Eye (tissue), 1 donor: ENCODE results near the gene SLC35A3.
"Not testable (repeated sequence)": the region's sequence is repeated elsewhere in the genome, so short reads cannot be mapped to it uniquely, and the experiment has no call there.

ENCODE experiments used
- DNase-seq: peaks from one replicate; pipeline ENCODE4 v3.0.0-alpha.2; 2015

The SLC35A3 gene

GRCh38 chr1:99975529-99975928 lies 5.7 kb downstream of the SLC35A3 start:
- DNase-seq = no peak

- not testable (repeated sequence) for DNase-seq
Measured at GRCh38 chr1:99977326-99977725, 7.5 kb downstream of the SLC35A3 start.

- DNase-seq = no peak
Measured at GRCh38 chr1:99978218-99978617, 8.4 kb downstream of the SLC35A3 start.

DNA sequence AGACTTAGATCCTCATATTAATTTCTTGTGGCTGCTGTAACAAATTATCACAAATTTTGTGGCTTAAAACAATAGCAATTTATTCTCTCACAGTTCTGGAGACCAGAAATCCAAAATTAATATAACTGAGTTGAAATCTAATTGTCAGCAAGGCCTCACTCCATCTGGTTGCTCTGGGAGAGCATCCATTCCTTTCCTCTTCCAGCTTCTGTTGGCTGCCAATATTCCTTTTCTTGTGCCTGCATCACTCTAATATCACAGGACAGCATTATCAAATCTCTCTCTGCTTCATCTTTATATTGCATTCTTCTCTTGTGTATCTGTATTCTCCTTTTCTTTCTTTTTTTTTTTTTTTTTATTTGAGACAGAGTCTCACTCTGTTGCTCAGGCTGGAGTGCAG lies 9.3 kb downstream of the SLC35A3 start:
- DNase-seq = no peak

DNA sequence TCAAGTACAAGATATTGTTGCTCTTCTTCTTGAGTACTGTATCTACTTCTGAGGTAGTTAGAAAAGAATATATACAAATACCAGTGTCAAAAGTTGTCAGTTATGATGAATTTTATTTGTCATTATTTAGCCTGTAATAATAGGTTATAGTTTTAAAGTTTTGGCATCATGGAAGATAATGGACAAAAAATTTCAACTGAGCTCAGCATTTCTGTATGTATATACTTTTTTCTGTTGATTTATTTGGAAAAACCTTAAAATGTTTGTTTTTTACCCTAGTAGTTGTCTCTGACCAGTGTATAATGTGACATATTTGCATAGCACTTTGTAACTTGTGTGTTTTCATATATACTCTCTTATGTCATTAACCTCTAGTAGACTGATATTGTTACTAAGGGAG lies 11.1 kb downstream of the SLC35A3 start:
- no peak for DNase-seq

DNA sequence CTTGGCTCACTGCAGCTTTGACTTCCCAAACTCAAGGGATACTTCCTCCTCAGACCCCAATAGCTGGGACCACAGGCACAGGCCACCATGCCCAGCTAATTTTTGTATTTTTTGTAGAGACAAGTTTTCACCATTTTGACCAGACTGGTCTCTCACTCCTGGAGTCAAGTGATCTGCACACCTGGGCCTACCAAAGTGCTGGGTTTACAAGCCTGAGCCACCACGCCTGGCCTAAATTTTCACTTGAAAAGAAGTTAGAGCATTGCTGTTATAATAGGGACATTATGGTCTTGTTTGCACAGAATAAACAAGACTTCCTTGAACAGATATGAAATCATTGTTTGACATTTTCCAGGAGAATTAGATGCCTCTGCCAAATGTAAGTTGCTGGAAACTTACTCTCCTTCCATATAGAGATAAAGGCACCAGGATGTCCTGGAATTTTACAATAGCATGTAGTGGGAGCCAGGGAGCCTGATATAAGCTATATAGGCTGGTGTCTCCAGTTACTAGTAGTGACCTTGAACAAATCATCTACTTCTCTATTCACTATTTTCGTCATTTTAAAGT lies 16.9 kb downstream of the SLC35A3 start:
- DNase-seq = no peak

DNA sequence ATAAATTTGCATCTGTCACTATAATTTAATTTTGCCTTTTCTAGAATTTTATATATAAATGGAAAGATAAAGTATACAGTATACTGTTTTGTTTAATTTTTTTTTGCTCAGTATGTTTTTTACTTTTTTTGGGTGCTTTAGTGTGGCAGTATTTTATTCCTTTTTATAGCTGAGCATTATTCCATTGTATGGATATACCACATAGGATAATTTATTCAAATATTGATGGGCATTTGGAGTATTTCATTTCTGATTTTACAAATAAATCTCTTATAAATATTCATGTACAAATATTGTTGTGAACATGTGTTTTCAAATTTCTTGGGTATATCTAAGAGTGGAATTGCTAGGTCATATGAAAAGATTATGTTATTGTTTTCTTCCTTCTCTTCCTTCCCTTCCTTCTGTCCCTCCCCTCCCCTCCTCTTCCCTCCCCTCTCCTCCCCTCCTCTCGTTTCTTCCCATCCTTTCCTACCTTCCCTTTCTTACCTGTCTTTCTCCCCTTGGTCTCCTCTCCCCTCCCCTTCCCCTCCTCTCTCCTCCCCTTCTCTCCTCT lies 18.5 kb downstream of the SLC35A3 start:
- DNase-seq = no peak

GRCh38 chr1:99992044-99992722 lies 22.4 kb downstream of the SLC35A3 start:
- DNase-seq = no peak

- DNase-seq = no peak
Measured at GRCh38 chr1:99992760-99993467, 23.1 kb downstream of the SLC35A3 start.

- DNase-seq = no peak
Measured at GRCh38 chr1:99993468-99993845, 23.7 kb downstream of the SLC35A3 start.

DNA sequence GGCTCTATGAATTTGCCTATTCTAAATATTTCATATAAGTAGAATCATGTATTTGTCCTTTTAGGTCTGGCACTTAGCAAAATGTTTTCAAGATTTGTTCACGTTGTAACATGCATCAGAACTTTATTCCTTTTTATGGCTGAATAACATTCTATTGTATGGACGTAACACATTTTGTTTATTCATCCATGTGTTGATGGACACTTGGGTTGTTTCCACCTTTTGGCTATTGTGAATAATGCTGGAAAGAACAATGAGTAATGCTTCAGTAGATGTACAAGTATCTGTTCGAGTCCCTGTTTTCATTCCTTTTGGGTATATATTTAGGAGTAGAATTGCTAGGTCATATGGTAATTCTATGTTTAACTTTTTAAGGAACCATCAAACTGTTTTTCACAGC lies 24.7 kb downstream of the SLC35A3 start:
- no peak for DNase-seq

- DNase-seq = peak; percentile 5
Measured at GRCh38 chr1:99996951-99997350, 27.2 kb downstream of the SLC35A3 start.

DNA sequence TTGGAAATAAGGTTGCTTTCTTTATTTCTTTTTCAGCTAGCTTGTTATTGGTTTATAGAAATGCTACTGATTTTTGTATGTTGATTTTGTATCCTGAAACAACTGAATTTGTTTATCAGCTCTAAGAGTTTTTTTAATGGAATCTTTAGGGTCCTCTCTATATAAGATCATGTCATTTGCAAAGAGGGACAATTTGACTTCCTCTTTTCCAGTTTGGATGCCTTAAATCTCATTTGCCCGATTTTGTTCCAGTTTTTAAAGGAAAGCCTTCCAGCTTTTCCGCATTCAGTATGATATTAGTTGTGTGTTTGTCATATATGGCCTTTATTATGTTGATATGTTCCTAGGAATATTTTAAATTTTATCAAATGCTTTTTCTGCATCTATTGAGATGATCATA lies 31.7 kb downstream of the SLC35A3 start:
- no peak for DNase-seq

DNA sequence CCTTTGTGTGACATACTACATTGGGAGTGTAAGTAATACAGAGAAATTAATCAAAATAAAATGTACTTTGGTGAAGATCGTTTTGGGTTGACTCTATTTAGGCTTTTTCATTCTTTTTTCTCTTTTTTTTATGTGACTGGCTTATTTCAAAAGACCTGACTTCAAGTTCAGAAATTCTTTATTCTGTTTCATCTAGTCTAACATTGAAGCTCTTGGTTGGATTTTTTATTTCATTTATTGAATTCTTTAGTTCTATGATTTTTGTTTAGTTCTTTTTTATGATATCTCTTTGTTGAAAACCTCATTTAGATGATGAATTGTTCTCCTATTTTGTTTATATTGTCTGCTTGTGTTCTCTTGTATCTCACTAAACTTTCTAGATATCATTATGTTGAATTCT lies 35.6 kb downstream of the SLC35A3 start:
- DNase-seq = no peak

DNA sequence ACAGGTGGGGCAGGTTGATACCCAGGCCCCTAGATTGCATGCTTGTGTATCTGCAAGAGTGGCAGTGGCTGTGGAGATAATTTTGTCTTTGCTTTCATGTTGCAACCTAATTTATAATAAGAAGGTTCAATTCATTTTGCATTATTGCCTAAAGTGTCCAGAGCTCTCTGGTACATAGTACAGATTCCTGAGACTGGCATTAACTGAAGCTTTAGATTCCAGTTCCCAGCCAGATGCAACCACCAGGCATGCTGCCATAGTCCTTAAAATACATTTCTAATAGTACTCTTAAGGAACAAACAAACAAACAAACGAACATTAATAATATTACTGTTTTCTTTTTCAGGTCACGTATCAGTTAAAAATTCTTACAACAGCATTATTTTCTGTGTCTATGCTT lies 36.9 kb downstream of the SLC35A3 start:
- DNase-seq = no peak

- DNase-seq = no peak
Measured at GRCh38 chr1:100009458-100009857, 39.7 kb downstream of the SLC35A3 start.

DNA sequence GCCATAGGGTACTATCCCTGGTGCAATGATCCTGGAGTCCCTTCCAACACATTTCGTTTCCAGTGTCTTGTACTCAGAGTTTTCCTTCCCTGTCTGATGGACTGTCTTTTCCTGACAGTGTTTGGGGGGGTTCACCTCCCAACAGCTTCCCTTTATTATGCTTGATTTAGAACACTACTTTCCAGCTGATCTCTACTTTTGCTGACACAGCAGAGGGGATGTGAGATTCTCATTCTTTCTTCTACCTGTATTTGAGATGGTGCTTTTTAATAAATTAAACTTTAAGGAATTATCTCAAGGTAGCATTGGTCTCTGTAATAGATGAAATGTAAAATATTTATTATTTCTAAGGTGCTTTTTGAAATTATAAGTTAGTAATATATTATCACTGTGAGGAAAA lies 41.0 kb downstream of the SLC35A3 start:
- DNase-seq = no peak

DNA sequence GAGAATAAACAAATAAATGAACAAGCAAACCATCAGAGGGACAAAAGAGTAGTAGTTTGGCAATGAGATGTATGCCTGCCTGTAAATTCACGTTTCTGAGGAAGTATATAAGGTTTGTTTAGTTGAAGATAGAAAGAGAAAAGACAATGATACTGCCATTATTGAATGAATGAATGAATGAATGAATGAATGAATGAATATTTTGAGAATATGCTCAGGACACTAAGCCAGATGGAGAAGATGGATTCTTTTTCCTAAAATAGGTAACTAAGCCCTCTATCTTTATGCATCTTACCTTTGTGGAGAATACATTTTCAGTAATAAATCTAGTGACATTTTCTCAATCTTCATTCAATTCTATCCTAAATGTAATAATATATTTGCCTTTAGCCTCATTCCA lies 49.4 kb downstream of the SLC35A3 start:
- DNase-seq = no peak

- no peak for DNase-seq
Measured at GRCh38 chr1:100023482-100023881, 53.7 kb downstream of the SLC35A3 start.

- no peak for DNase-seq
Measured at GRCh38 chr1:100027212-100027611, 57.4 kb downstream of the SLC35A3 start.

DNA sequence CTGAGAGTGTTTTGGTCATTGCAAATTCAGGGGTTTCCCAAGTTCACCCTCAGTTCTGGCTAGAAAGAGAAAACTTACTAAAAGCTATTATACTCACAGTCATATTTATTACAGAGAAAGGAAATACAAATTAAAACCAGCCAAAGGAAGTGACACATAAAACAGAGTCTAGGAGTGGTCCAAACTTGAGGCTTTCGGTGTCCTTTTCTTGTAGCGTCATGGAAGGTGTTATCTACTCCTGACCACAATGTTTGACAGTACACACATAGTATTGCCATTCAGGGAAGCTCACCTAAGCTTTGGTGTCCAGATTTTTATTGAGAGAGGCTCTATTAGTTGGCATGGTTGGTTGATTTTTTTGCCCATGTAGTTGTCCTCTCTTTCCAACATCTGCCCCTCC lies 59.0 kb downstream of the SLC35A3 start:
- no peak for DNase-seq

GRCh38 chr1:100034470-100034869 lies 64.7 kb downstream of the SLC35A3 start:
- peak; percentile 48 for DNase-seq

- DNase-seq = no peak
Measured at GRCh38 chr1:100035214-100035613, 65.4 kb downstream of the SLC35A3 start.
